ENCODE data around the gene CLDN4.

CLDN4 gene

DNA sequence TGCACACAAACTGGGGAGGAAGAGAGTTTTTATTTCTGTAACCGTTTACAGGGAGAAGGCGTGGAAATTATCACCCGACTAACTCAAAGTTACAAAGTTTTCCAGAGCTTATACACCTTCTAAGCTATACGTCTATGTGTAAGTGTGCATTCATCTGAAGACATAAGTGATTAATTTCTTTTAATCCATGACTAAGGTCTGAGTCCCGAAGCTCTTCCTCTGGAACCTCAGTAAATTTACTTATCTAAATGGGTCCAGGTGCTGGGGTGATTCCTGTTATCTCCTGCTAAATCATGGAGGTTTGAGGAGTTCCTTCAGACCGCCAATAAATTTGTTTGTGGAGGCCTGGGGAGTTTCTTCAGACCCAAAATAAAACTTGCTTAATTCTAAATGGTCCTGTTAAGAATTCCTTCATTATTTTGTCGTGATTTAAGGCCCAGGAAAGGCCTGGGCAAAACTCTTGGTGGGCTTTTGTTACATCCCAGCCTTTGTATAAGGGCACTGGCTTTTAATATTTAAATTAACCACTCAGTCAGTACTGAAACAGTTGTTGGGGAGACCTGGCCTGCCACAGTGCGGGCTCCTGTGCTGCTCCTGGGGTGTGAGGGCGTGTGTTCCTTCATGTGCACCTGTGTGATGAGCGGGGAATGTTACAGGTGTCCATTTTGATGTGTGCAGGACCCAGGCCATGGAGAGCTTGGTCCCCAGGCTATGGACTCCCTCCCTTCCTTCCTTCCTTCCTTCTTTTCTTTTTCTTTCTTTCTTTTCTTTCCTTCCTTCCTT lies 17.3 kb downstream of the CLDN4 start:
- TF ChIP-seq, protein P1, sequence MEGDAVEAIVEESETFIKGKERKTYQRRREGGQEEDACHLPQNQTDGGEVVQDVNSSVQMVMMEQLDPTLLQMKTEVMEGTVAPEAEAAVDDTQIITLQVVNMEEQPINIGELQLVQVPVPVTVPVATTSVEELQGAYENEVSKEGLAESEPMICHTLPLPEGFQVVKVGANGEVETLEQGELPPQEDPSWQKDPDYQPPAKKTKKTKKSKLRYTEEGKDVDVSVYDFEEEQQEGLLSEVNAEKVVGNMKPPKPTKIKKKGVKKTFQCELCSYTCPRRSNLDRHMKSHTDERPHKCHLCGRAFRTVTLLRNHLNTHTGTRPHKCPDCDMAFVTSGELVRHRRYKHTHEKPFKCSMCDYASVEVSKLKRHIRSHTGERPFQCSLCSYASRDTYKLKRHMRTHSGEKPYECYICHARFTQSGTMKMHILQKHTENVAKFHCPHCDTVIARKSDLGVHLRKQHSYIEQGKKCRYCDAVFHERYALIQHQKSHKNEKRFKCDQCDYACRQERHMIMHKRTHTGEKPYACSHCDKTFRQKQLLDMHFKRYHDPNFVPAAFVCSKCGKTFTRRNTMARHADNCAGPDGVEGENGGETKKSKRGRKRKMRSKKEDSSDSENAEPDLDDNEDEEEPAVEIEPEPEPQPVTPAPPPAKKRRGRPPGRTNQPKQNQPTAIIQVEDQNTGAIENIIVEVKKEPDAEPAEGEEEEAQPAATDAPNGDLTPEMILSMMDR (conservative IDR thresholded peaks at IDR 0.05; ENCODE audit: low read depth, low read length): no peak
- DNase-seq (ENCODE audit: low read depth): no peak
- no peak overlapping the region for H3K4me3 ChIP-seq (ENCODE audit: low read depth, low read length)

- TF ChIP-seq, protein P1 (conservative IDR thresholded peaks at IDR 0.05; ENCODE audit: low read depth, low read length): no peak
- H3K4me3 ChIP-seq (ENCODE audit: low read depth, low read length): no peak overlapping the region
- DNase-seq (ENCODE audit: low read depth): peak; percentile 98
Observed at GRCh38 chr7:73850781-73851207, 20.0 kb downstream of the CLDN4 start.

DNA sequence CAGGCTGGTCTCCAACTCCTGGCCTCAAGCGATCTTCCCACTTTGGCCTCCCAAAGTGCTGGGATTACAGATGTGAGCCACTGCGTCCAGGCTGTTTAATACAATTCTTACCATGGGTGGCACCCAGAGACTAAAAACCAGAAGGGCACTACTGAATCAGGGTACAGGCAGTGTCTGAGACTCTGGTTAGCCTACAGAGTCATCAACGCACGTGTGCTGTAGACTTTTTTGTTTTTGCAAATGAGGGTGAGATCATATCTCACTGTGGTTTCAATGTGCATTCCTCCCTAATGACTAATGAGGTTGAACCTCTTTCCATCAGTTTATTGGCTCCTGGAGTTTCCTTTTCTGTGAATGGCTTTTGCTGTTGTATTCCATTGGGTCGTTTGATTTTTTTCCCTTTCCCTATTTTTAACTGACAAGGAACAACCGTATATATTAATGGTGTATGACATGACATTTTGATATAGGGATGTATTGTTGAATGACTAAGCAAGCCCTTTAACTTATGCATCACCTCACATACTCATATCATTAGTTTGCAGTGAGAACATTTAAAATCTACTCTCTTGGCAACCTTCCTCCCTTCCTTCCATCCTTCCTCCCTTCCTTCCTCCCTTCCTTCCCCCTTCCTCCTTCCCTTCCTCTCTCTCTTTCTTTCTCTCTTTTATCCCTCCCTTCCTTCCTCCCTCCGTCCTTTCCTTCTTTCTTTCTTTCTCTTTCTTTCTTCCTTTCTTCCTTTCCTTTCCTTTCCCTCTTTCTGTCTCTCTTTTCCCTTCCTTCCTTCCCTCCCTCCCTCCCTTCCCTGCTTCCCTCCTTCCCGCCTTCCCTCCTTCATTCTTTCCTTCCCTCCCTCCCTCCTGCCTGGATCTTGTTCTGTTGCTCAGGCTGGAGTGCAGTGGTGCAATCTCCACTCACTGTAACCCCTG lies 20.9 kb downstream of the CLDN4 start:
- TF ChIP-seq, protein P1 (conservative IDR thresholded peaks at IDR 0.05; ENCODE audit: low read depth, low read length): no peak
- H3K4me3 ChIP-seq (ENCODE audit: low read depth, low read length): no peak overlapping the region
- DNase-seq (ENCODE audit: low read depth): peak; percentile 96

DNA sequence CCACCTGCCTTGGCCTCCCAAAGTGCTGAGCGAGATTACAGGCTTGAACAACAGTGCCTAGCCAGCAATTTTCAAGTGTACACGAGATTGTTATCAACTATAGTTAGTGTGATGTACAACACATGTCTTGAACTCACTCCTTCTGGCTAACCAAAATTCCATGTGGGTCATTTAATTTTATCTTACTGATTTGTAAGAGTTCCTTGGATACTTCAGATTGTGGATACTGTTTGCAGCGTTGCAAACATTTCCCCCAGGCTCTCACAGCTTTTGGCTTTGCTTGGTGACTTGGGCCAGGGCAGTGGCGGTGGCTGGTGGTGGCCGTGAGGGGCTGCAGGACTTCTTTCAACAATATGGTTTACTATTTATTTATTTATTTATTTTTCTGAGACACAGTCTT lies 21.7 kb downstream of the CLDN4 start:
- TF ChIP-seq, protein P1 (conservative IDR thresholded peaks at IDR 0.05; ENCODE audit: low read depth, low read length): no peak
- DNase-seq (ENCODE audit: low read depth): no peak
- H3K4me3 ChIP-seq (ENCODE audit: low read depth, low read length): no peak overlapping the region

DNA sequence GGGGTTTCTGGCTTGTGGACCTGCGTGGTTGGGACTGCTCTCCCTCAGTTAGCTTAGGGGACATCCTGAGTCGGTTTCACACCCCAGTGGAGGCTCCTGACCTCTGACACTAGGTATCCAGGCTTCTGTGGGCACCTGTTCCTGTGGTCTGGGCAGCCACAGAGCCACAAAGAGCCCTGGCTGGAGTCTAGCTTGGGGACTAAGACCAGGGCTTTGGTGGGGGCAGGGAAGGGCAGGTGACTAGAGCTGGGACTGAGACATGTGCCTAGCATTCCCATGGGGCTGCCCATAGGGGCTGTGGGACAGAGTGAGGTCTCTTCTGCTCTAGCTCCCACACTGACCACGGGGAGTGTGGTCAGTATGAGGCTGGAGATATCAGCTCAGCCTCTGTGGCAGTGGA lies 26.1 kb downstream of the CLDN4 start:
- DNase-seq (ENCODE audit: low read depth): no peak
- no peak overlapping the region for H3K4me3 ChIP-seq (ENCODE audit: low read depth, low read length)
- TF ChIP-seq, protein P1 (conservative IDR thresholded peaks at IDR 0.05; ENCODE audit: low read depth, low read length): no peak

DNA sequence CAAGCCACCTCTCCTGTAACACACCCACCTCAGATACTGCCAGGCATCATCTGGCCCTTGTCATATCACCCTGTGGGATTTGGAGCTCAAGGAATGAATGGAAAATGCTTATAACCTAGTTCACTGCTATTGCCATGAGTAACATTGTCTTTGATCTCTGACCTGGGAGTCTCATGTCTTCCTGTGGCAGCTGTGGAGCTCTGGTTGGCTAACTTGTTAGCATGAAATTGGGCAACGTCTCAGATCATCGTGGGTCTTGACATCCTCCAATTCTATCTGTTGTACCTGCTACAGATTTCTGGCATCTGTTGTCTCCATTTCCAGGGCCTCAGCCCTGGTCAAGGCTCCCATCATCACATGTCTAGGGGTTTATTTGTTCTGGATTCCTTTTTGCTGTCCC lies 28.0 kb downstream of the CLDN4 start:
- peak; percentile 35 for DNase-seq (ENCODE audit: low read depth)
- no peak overlapping the region for H3K4me3 ChIP-seq (ENCODE audit: low read depth, low read length)
- TF ChIP-seq, protein P1 (conservative IDR thresholded peaks at IDR 0.05; ENCODE audit: low read depth, low read length): no peak
